Measurements from ENCODE around the gene PTPA. TPM values are rescaled to one million over a fixed set of nuclear protein-coding genes. Genes with fewer than 3 reads are reported as not detected.

PTPA gene
- total and polyA plus RNA-seq, 9 of the 15 experiments (the other 6 are each of a cell fraction or from before 2014, with no cell fraction given) = 1.7 to 121 (median 72.6) TPM

GRCh38 chr9:129080601-129081387 is 30.4 kb upstream of the PTPA start, which contains the start of gene DOLPP1 (continued):
- TF ChIP-seq RBM25 (IDR thresholded peaks at IDR 0.05; ENCODE audit: low read depth, low read length, severe bottlenecking) (peak; percentile 100), TBP (optimal IDR thresholded peaks at IDR 0.05; ENCODE audit: low read depth, low read length) (peak; percentile 91), ZNF133 (CRISPR knock-in tag; IDR thresholded peaks at IDR 0.05) (0 out of 2 replicates have a peak, but pooled peaks have one; percentile 24), SRSF1 (IDR thresholded peaks at IDR 0.05; ENCODE audit: low read depth, low read length) (no peak), RHOXF2B (CRISPR knock-in tag; conservative IDR thresholded peaks at IDR 0.05) (no peak), MECOM (CRISPR knock-in tag; IDR thresholded peaks at IDR 0.05) (peak; percentile 76), KLF6 (CRISPR knock-in tag; IDR thresholded peaks at IDR 0.05; ENCODE audit: borderline replicate concordance) (peak; percentile 61; the same call in 1 of the 2 replicates), TRIM24 (IDR thresholded peaks at IDR 0.05) (no peak), ZNF644 (tag; IDR thresholded peaks at IDR 0.05; ENCODE audit: low read depth) (peak; percentile 98), KDM1A (IDR thresholded peaks at IDR 0.05) (peak in 1 of 2 experiments; percentile 88; a peak in 1 of 4 replicates), PML (IDR thresholded peaks at IDR 0.05; ENCODE audit: low read length) (peak; percentile 75), E2F3 (CRISPR knock-in tag; IDR thresholded peaks at IDR 0.05) (peak; percentile 87), DMBX1 (CRISPR knock-in tag; IDR thresholded peaks at IDR 0.05; ENCODE audit: borderline replicate concordance) (peak; percentile 85; the same call in 1 of the 2 replicates), ZBTB2 (IDR thresholded peaks at IDR 0.05) (0 out of 2 replicates have a peak, but pooled peaks have one; percentile 11), MEF2D (tag; conservative IDR thresholded peaks at IDR 0.05; ENCODE audit: low read depth) (peak; percentile 67; the same call in 1 of the 2 replicates), ZKSCAN1 (IDR thresholded peaks at IDR 0.05; ENCODE audit: low read depth, low read length) (no peak), HDAC8 (tag; IDR thresholded peaks at IDR 0.05) (peak; percentile 76; the same call in 1 of the 2 replicates), NR2C1 (IDR thresholded peaks at IDR 0.05) (no peak), NR2C1 (tag; IDR thresholded peaks at IDR 0.05) (0 out of 2 replicates have a peak, but pooled peaks have one; percentile 50), ZNF134 (CRISPR knock-in tag; conservative IDR thresholded peaks at IDR 0.05) (0 out of 2 replicates have a peak, but pooled peaks have one; percentile 42), ZKSCAN8 (CRISPR knock-in tag; IDR thresholded peaks at IDR 0.05) (peak; percentile 95), HDAC1 (IDR thresholded peaks at IDR 0.05) (peak in 1 of 2 experiments; percentile 92; a peak in 2 of 4 replicates), POLR2G (IDR thresholded peaks at IDR 0.05; ENCODE audit: low read depth, low read length) (peak; percentile 98)
- TF ChIP-seq, protein P1, sequence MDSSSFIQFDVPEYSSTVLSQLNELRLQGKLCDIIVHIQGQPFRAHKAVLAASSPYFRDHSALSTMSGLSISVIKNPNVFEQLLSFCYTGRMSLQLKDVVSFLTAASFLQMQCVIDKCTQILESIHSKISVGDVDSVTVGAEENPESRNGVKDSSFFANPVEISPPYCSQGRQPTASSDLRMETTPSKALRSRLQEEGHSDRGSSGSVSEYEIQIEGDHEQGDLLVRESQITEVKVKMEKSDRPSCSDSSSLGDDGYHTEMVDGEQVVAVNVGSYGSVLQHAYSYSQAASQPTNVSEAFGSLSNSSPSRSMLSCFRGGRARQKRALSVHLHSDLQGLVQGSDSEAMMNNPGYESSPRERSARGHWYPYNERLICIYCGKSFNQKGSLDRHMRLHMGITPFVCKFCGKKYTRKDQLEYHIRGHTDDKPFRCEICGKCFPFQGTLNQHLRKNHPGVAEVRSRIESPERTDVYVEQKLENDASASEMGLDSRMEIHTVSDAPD (CRISPR knock-in tag; IDR thresholded peaks at IDR 0.05) = no peak
- TF ChIP-seq, protein P2, sequence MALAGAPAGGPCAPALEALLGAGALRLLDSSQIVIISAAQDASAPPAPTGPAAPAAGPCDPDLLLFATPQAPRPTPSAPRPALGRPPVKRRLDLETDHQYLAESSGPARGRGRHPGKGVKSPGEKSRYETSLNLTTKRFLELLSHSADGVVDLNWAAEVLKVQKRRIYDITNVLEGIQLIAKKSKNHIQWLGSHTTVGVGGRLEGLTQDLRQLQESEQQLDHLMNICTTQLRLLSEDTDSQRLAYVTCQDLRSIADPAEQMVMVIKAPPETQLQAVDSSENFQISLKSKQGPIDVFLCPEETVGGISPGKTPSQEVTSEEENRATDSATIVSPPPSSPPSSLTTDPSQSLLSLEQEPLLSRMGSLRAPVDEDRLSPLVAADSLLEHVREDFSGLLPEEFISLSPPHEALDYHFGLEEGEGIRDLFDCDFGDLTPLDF (CRISPR knock-in tag; IDR thresholded peaks at IDR 0.05) = no peak
